ENCODE data around the gene RGS3.

DNA sequence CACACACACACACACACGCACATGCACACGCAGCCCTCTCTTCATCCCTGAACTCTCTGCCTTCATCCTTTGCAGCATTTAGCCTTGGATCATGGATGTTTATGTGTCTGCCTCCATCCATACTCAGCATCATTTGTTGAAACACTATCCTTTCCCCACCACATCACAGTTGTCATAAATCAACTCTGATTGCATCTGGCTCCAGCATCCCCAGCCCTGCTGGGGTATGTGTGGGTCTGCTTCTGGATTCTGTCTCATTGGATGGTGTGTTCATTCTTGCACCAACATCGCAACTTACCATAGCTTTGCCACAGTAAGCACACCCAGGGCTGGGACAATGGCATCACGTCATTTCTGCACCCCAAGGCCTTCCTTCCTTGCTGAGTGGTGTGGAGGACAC lies 175.4 kb downstream of the RGS3 start:
- no peak for TF ChIP-seq CTCF (IDR thresholded peaks at IDR 0.05; ENCODE audit: low read length)
- no peak for TF ChIP-seq EZH2 (IDR thresholded peaks at IDR 0.05; ENCODE audit: borderline replicate concordance, low read length)
